CD8-positive, alpha-beta memory T cell (primary cell): Measurements from ENCODE around the gene ICAM2. TPM values are rescaled to one million over a fixed set of nuclear protein-coding genes. Genes with fewer than 3 reads are reported as not detected.
"Not testable (repeated sequence)": the region's sequence is repeated elsewhere in the genome, so short reads cannot be mapped to it uniquely, and the experiment has no call there.

Experiments used
- CTCF ChIA-PET: fragments of 350-600 bp; sonication (Branson Sonifier 250); formaldehyde crosslinking; loops from one replicate; lab custom pipeline; 2021; ENCODE audit warnings: antibody characterized with exemption; lab: Charles Lee
- POLR2A ChIA-PET: fragments of 350-600 bp; sonication (Branson Sonifier 250); formaldehyde crosslinking; loops from one replicate; lab custom pipeline; 2021; ENCODE audit warnings: antibody characterized with exemption; lab: Charles Lee
- DNase-seq, 5 donors: peaks; one replicate each; pipeline versions ENCODE4 v3.0.0 to v3.0.0-alpha.2; 2020 to 2022; ENCODE audit warnings: mixed read lengths in 1 of 5
- H3K27ac ChIP-seq: one replicate; pipeline ENCODE4 v1.7.0; 2013; ENCODE audit warnings: low read depth, mild to moderate bottlenecking, low read length, moderate library complexity
- H3K27me3 ChIP-seq: 2 replicates; pipeline ENCODE4 v1.7.0; 2013; ENCODE audit warnings: low read length, mild to moderate bottlenecking; ENCODE audit not compliant: insufficient read depth, poor library complexity, severe bottlenecking
- H3K36me3 ChIP-seq: 2 replicates; pipeline ENCODE4 v1.7.0; 2013; ENCODE audit warnings: mild to moderate bottlenecking, low read length, moderate library complexity; ENCODE audit not compliant: insufficient read depth
- H3K4me1 ChIP-seq: 2 replicates; pipeline ENCODE4 v1.7.0; 2013; ENCODE audit warnings: mild to moderate bottlenecking, low read length, moderate library complexity; ENCODE audit not compliant: insufficient read depth
- H3K4me3 ChIP-seq: 2 replicates; pipeline ENCODE4 v1.7.0; 2013; ENCODE audit warnings: mild to moderate bottlenecking, low read length
- H3K9me3 ChIP-seq: 2 replicates; pipeline ENCODE4 v1.7.0; 2013; ENCODE audit warnings: mild to moderate bottlenecking, low read length
- H3K27ac Mint-ChIP-seq, 8 donors: one replicate each; pipeline ENCODE4 v1.8.0; 2020 to 2021; ENCODE audit warnings: mixed read lengths in 8 of 8, mild to moderate bottlenecking in 6 of 8, inconsistent platforms in 3 of 8, moderate library complexity in 3 of 8
- H3K27me3 Mint-ChIP-seq, 2 donors: one replicate each; pipeline ENCODE4 v1.8.0; 2020 to 2021; ENCODE audit warnings: mixed read lengths in 2 of 2, mild to moderate bottlenecking in 1 of 2, moderate library complexity in 1 of 2
- H3K36me3 Mint-ChIP-seq, 3 donors: one replicate each; pipeline ENCODE4 v1.8.0; 2020 to 2021; ENCODE audit warnings: mixed read lengths in 3 of 3, inconsistent platforms in 1 of 3, mild to moderate bottlenecking in 1 of 3
- H3K4me1 Mint-ChIP-seq, 3 donors: one replicate each; pipeline ENCODE4 v1.8.0; 2020 to 2021; ENCODE audit warnings: mixed read lengths in 3 of 3, inconsistent platforms in 1 of 3, mild to moderate bottlenecking in 1 of 3
- H3K4me3 Mint-ChIP-seq, 7 donors: one replicate each; pipeline ENCODE4 v1.8.0; 2020 to 2021; ENCODE audit warnings: mixed read lengths in 7 of 7, mild to moderate bottlenecking in 6 of 7, moderate library complexity in 4 of 7, inconsistent platforms in 2 of 7
- H3K9me3 Mint-ChIP-seq, 5 donors: one replicate each; pipeline ENCODE4 v1.8.0; 2020 to 2022; ENCODE audit warnings: mixed read lengths in 5 of 5, mild to moderate bottlenecking in 3 of 5, moderate library complexity in 2 of 5, inconsistent platforms in 1 of 5
- polyA plus RNA-seq: library from polyadenylated mRNA; unstranded; fragments of 300-500 nt; fragmentation: Illumina TruSeq; gene quantifications from one replicate; pipeline ENCODE4 v1.2.3, GENCODE V29; 2021
- total RNA-seq, 2 experiments: library from RNA; stranded (reverse); gene quantifications; one replicate each; pipeline ENCODE4 v1.2.3, GENCODE V29; 2021

The ICAM2 gene
- total and polyA plus RNA-seq, 3 experiments from 2014 or later, result 77.4 to 301 (median 80.7) TPM

DNA sequence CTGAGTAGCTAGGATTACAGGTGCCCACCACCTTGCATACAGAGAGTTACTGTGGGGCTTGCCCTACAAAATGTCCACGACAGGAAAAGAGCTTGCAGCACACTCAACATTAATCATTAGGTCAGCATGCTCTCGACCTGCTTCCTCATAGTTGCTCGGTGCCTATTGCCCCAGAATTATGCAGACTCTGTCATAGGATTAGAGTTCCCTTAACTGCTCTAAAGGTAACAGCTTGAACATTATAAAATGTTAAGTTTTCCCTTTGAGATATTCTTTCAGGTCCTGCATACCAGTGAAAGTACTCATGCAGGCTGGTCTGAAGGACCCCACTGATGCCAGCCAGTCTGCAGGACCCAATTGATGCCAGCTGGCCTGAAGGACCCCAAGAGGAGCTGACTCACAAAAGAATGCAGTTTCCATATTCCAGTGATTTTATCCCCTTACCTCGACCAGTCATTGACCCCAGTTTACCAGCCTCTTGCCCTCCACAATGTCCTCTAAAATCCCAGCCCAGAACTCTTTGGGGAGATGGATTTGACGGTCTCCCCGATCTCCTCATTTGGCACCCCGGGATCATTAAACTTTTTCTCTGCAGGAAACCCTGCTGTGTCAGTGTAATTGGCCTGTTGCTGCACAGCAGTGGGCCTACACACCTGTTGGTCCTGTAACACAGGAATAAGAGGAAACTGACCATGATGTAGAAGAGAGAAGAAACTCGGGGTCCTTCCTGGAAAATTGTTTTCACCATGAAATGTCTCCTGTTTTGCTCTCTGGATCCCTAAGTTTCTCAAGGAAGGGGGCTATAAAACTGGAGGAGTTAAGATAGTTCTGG is 10.6 kb downstream of the ICAM2 start:
- Mint-ChIP-seq H3K9me3 (no peaks in the 10 kb centered on the region), H3K4me3 (peak overlapping the region in 4 of 7 donors; percentile 29 to 84 (median 52)), H3K27me3 (peaks cover 0 to 2% of the 10 kb centered on the region in 2 donors), H3K27ac (peak overlapping the region; percentile 29 to 100 (median 84)), H3K4me1 (peaks cover 74 to 91% (median 79%) of the 10 kb centered on the region in 3 donors), H3K36me3 (peaks cover 4 to 64% (median 15%) of the 10 kb centered on the region in 3 donors)
- peaks cover 15% of the 10 kb centered on the region for H3K36me3 ChIP-seq
- no peak overlapping the region for H3K27ac ChIP-seq
- H3K4me3 ChIP-seq, result no peak overlapping the region
- H3K4me1 ChIP-seq, result peaks cover 80% of the 10 kb centered on the region
- DNase-seq, result no peak
- ChIA-PET POLR2A (no interaction called here), CTCF (interaction anchor here (0.8 to 2.0 kb wide), 4 partner anchors 10 to 90 kb away, joined by 3 to 11 read pairs (median 4); partner anchors contain the start of gene ICAM2)
- H3K27me3 ChIP-seq, result no peaks in the 10 kb centered on the region
- no peaks in the 10 kb centered on the region for H3K9me3 ChIP-seq

GRCh38 chr17:64008830-64009229 is 11.6 kb downstream of the ICAM2 start:
- no peak overlapping the region for H3K27ac ChIP-seq
- H3K36me3 ChIP-seq, result peaks cover 23% of the 10 kb centered on the region
- Mint-ChIP-seq H3K27ac (peak overlapping the region in 6 of 8 donors; percentile 40 to 100 (median 82)), H3K4me1 (peaks cover 67 to 82% (median 71%) of the 10 kb centered on the region in 3 donors), H3K27me3 (no peaks in the 10 kb centered on the region), H3K4me3 (peak overlapping the region in 1 of 7 donors; percentile 12), H3K9me3 (no peaks in the 10 kb centered on the region), H3K36me3 (peaks cover 4 to 74% (median 15%) of the 10 kb centered on the region in 3 donors)
- CTCF ChIA-PET, result interaction anchor here (0.8 to 2.0 kb wide), 2 partner anchors 17 to 73 kb away, joined by 3 to 11 read pairs; no protein-coding TSS in a partner anchor
- POLR2A ChIA-PET, result no interaction called here
- H3K27me3 ChIP-seq, result no peaks in the 10 kb centered on the region
- H3K4me3 ChIP-seq, result no peak overlapping the region
- no peak for DNase-seq
- H3K4me1 ChIP-seq, result peaks cover 70% of the 10 kb centered on the region
- H3K9me3 ChIP-seq, result no peaks in the 10 kb centered on the region

DNA sequence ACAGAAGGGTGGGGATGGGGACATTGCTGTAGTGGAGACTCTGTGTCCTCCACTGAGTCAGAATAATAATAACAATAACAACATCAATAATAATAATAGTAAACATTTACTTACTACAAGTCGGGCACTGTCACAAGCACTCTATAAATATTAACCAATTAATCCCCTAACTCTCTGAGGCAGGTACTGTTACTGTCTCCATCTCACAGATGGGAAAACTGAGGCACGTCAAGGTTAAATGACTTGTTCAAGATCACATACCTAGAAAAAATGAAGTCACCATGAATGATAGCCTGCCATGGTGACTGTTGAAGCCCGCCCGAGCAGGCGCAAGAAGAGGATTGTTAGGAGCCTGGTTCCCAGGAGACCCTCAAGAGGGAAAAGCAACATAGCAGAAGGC is 12.1 kb downstream of the ICAM2 start:
- Mint-ChIP-seq H3K27ac (peak overlapping the region in 7 of 8 donors; percentile 44 to 100 (median 79)), H3K27me3 (no peaks in the 10 kb centered on the region), H3K4me1 (peaks cover 62 to 78% (median 66%) of the 10 kb centered on the region in 3 donors), H3K36me3 (peaks cover 4 to 79% (median 19%) of the 10 kb centered on the region in 3 donors), H3K9me3 (no peaks in the 10 kb centered on the region), H3K4me3 (peak overlapping the region in 1 of 7 donors; percentile 46)
- Histone ChIP-seq H3K9me3 (no peaks in the 10 kb centered on the region), H3K27ac (no peak overlapping the region), H3K27me3 (no peaks in the 10 kb centered on the region), H3K4me1 (peaks cover 66% of the 10 kb centered on the region), H3K36me3 (peaks cover 27% of the 10 kb centered on the region), H3K4me3 (no peak overlapping the region)
- POLR2A ChIA-PET, result no interaction called here
- DNase-seq, result no peak
- CTCF ChIA-PET, result interaction anchor here (2.0 kb wide), 1 partner anchor 17 kb away, joined by 11 read pairs; no protein-coding TSS in a partner anchor

DNA sequence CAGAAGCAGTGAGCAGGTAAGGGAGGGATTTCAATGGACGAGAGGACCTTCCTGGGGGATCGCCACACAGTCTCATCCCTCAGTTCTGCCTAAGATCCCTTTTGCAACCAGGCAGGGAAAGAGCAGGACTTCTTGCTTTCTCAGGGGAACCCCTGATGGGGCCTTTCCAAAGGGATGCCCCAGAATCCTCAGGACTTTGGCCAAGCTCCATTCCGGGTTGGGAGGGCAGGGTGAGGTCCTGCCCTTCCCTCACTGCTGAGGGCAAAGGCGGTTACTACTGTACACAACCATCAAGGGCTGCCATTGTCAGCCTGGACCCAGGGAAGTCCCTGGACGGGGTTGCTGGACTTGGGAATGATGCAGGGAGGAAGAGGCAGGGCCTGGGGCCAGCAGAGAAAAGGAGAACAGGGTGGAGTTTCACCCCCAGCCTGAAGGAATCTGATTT is 12.6 kb downstream of the ICAM2 start:
- POLR2A ChIA-PET, result no interaction called here
- peaks cover 58 to 73% (median 61%) of the 10 kb centered on the region in 3 donors for H3K4me1 Mint-ChIP-seq

GRCh38 chr17:64007089-64007837 is 13.2 kb downstream of the ICAM2 start:
- ChIA-PET CTCF (interaction anchor here (0.8 to 2.7 kb wide), 5 partner anchors 18 to 126 kb away, joined by 3 to 13 read pairs (median 3); no protein-coding TSS in a partner anchor), POLR2A (interaction anchor here (1.3 kb wide), 1 partner anchor 13 kb away, joined by 3 read pairs; the partner anchor contains the start of gene ICAM2)
- Histone ChIP-seq H3K4me1 (peaks cover 55% of the 10 kb centered on the region), H3K36me3 (peaks cover 30% of the 10 kb centered on the region)
- H3K4me3 ChIP-seq, DNase-seq, H3K9me3 ChIP-seq, H3K9me3 Mint-ChIP-seq, H3K27me3 ChIP-seq, H3K27ac ChIP-seq, H3K27me3 Mint-ChIP-seq: not testable (repeated sequence)
- Mint-ChIP-seq H3K36me3 (peaks cover 4 to 86% (median 19%) of the 10 kb centered on the region in 3 donors), H3K4me3 (peak overlapping the region in 1 of 7 donors; percentile 23), H3K4me1 (peaks cover 55 to 67% (median 57%) of the 10 kb centered on the region in 3 donors), H3K27ac (peak overlapping the region in 7 of 8 donors; percentile 58 to 91 (median 70))

More for the DNA sequence above, 12.6 kb downstream of the ICAM2 start:
- Histone ChIP-seq H3K9me3 (no peaks in the 10 kb centered on the region), H3K36me3 (peaks cover 30% of the 10 kb centered on the region), H3K27ac (no peak overlapping the region), H3K4me1 (peaks cover 61% of the 10 kb centered on the region), H3K4me3 (no peak overlapping the region), H3K27me3 (no peaks in the 10 kb centered on the region)
- DNase-seq, result no peak
- Mint-ChIP-seq H3K36me3 (peaks cover 4 to 84% (median 19%) of the 10 kb centered on the region in 3 donors), H3K27me3 (no peaks in the 10 kb centered on the region), H3K4me3 (no peak overlapping the region), H3K9me3 (no peaks in the 10 kb centered on the region), H3K27ac (peak overlapping the region in 6 of 8 donors; percentile 45 to 91 (median 75))
- CTCF ChIA-PET, result no interaction called here

- no peaks in the 10 kb centered on the region for H3K27me3 Mint-ChIP-seq
- CTCF ChIA-PET, result interaction anchor here (0.8 to 2.7 kb wide), 9 partner anchors 10 to 158 kb away, joined by 3 to 13 read pairs (median 4); no protein-coding TSS in a partner anchor
- Histone ChIP-seq H3K27me3 (no peaks in the 10 kb centered on the region), H3K36me3 (peaks cover 30% of the 10 kb centered on the region), H3K4me1 (peaks cover 49% of the 10 kb centered on the region), H3K4me3 (no peak overlapping the region), H3K27ac (peak overlapping the region; percentile 72), H3K9me3 (no peaks in the 10 kb centered on the region)
- no peaks in the 10 kb centered on the region for H3K9me3 Mint-ChIP-seq
- peak overlapping the region in 4 of 8 donors; percentile 29 to 91 (median 68) for H3K27ac Mint-ChIP-seq
- H3K4me3 Mint-ChIP-seq, result peak overlapping the region in 1 of 7 donors; percentile 23
- peaks cover 4 to 88% (median 17%) of the 10 kb centered on the region in 3 donors for H3K36me3 Mint-ChIP-seq
- peaks cover 49 to 61% (median 52%) of the 10 kb centered on the region in 3 donors for H3K4me1 Mint-ChIP-seq
- DNase-seq, result no peak
- POLR2A ChIA-PET, result interaction anchor here (1.3 kb wide), 1 partner anchor 14 kb away, joined by 3 read pairs; the partner anchor contains the start of gene ICAM2
These were observed 13.9 kb downstream of the ICAM2 start for GRCh38 chr17:64006361-64007088.

GRCh38 chr17:64005734-64006167 is 14.7 kb downstream of the ICAM2 start:
- POLR2A ChIA-PET, result no interaction called here

More at GRCh38 chr17:64005734-64006167, 14.7 kb downstream of the ICAM2 start:
- Histone ChIP-seq H3K27ac (peak overlapping the region; percentile 72), H3K36me3 (peaks cover 30% of the 10 kb centered on the region), H3K4me1 (peaks cover 42% of the 10 kb centered on the region), H3K9me3 (no peaks in the 10 kb centered on the region), H3K4me3 (no peak overlapping the region), H3K27me3 (no peaks in the 10 kb centered on the region)
- DNase-seq, result no peak
- Mint-ChIP-seq H3K4me1 (peaks cover 42 to 53% (median 44%) of the 10 kb centered on the region in 3 donors), H3K4me3 (peak overlapping the region in 1 of 7 donors; percentile 4), H3K9me3 (no peaks in the 10 kb centered on the region), H3K36me3 (peaks cover 4 to 84% (median 17%) of the 10 kb centered on the region in 3 donors), H3K27ac (peak overlapping the region in 7 of 8 donors; percentile 29 to 93 (median 58)), H3K27me3 (no peaks in the 10 kb centered on the region)
- CTCF ChIA-PET, result interaction anchor here (0.9 to 2.7 kb wide), 8 partner anchors 9 to 157 kb away, joined by 3 to 13 read pairs (median 4); no protein-coding TSS in a partner anchor
